MM.1S (cell line): ENCODE results near the gene TEKT2.

ENCODE experiments used
- DNase-seq: peaks from one replicate; pipeline ENCODE4 v3.0.0-alpha.2; 2015
- H2AFZ ChIP-seq: fragments of 300-600 bp; sonication (generic); 2 replicates; pipeline ENCODE4 v1.6.0; 2016; ENCODE audit warnings: antibody characterized with exemption, low read length
- H3F3A ChIP-seq: fragments of 300-600 bp; sonication (generic); 2 replicates; pipeline ENCODE4 v1.6.1; 2016; ENCODE audit warnings: mild to moderate bottlenecking, antibody characterized with exemption, low read length, moderate library complexity, mixed read lengths; ENCODE audit not compliant: insufficient read depth
- H3K27ac ChIP-seq: fragments of 300-600 bp; sonication (generic); 2 replicates; pipeline ENCODE4 v1.5.1; 2016; ENCODE audit warnings: mild to moderate bottlenecking, low read length
- H3K27me3 ChIP-seq: fragments of 300-600 bp; sonication (generic); replicated peaks from 2 replicates; pipeline ENCODE4 v1.6.0; 2016; ENCODE audit warnings: low read length; ENCODE audit not compliant: insufficient read depth
- H3K36me3 ChIP-seq: fragments of 300-600 bp; sonication (generic); replicated peaks from 2 replicates; pipeline ENCODE4 v1.6.1; 2016; ENCODE audit warnings: mild to moderate bottlenecking, low read length, mixed read lengths; ENCODE audit not compliant: insufficient read depth
- H3K4me1 ChIP-seq: fragments of 300-600 bp; sonication (generic); 2 replicates; pipeline ENCODE4 v1.6.1; 2016; ENCODE audit warnings: low read length, mixed read lengths
- H3K4me2 ChIP-seq: fragments of 300-600 bp; sonication (generic); 2 replicates; pipeline ENCODE4 v1.6.0; 2016; ENCODE audit warnings: low read depth, low read length
- H3K4me3 ChIP-seq: fragments of 300-600 bp; sonication (generic); 2 replicates; pipeline ENCODE4 v1.5.1; 2016; ENCODE audit warnings: low read length, mixed read lengths
- H3K79me2 ChIP-seq: fragments of 300-600 bp; sonication (generic); 2 replicates; pipeline ENCODE4 v1.6.1; 2016; ENCODE audit warnings: mixed run types, low read length, mixed read lengths
- H3K9ac ChIP-seq: fragments of 300-600 bp; sonication (generic); 2 replicates; pipeline ENCODE4 v1.6.1; 2016; ENCODE audit warnings: low read length, mixed read lengths
- H3K9me2 ChIP-seq: fragments of 300-600 bp; sonication (generic); replicated peaks from 2 replicates; pipeline ENCODE4 v1.6.1; 2016; ENCODE audit warnings: mild to moderate bottlenecking, low read length, mixed read lengths; ENCODE audit not compliant: insufficient read depth
- H3K9me3 ChIP-seq: fragments of 300-600 bp; sonication (generic); replicated peaks from 2 replicates; pipeline ENCODE4 v1.6.1; 2016; ENCODE audit warnings: mild to moderate bottlenecking, low read length, mixed read lengths; ENCODE audit not compliant: insufficient read depth
- H4K20me1 ChIP-seq: fragments of 300-600 bp; sonication (generic); 2 replicates; pipeline ENCODE4 v1.6.1; 2016; ENCODE audit warnings: mild to moderate bottlenecking, low read length, moderate library complexity, mixed read lengths; ENCODE audit not compliant: insufficient read depth
- EZH2 ChIP-seq: fragments of 300-600 bp; sonication (generic); optimal IDR thresholded peaks from 2 replicates; pipeline ENCODE3; 2017; ENCODE audit warnings: low read depth, mild to moderate bottlenecking, antibody characterized with exemption, low read length, mixed read lengths
- EZH2phosphoT487 ChIP-seq: fragments of 300-600 bp; sonication (generic); IDR thresholded peaks from 2 replicates; pipeline ENCODE4 v1.6.1; 2018; ENCODE audit warnings: antibody characterized with exemption, low read length
- TF ChIP-seq, protein P1 (sequence below): fragments of 300-600 bp; sonication (generic); IDR thresholded peaks from 2 replicates; pipeline ENCODE4 v1.5.1; 2016; ENCODE audit warnings: antibody characterized with exemption, low read length, mixed read lengths

The TEKT2 gene

DNA sequence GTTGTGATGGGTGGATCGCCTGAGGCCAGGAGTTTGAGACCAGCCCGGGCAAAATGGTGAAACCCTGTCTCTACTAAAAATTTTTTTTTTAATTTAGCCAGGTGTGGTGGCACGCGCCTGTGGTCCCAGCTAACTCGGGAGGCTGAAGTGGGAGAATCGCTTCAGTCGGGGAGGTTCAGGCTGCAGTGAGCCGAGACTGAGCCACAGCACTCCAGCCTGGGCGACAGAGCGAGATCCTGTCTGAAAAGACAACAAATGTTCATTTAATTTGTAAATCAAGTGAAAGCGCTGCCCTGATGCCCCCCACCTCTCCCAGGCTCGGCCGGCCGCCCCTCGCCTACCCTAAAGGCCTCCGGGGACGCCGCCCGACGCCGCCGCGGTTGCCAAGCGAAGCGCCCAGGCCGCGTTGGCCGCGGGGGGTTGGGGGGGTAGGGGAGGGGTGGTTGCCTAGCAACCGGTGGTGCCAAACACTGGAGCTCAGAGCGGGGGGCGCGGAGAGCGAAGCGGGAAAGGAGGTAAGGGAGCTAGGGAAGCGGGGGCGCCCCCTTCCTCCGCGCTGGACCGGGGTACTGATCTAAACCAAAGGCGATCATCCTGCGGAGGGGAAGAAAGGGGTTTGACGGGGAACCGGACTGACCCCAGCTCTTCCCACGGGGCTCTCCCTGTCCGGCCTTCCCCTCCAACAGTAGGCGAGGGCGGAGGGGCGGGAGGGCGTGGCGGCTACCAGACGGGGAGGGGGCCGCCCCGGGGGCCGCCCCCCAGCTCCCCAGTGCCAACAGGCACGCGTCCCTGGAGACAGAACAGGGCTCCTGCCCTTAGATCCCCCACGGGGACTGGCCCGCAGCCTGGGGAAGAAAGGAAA is at the start of gene TEKT2:
Gene TEKT2, plus strand, starts transcription at position 460 of the 862 bp plus-strand sequence. CDS start 828 bp downstream, outside the sequence.
- H3K9ac ChIP-seq = no peak within 1 kb of the TSS
- H2AFZ ChIP-seq = no peak within 1 kb of the TSS
- DNase-seq = no peak

DNA sequence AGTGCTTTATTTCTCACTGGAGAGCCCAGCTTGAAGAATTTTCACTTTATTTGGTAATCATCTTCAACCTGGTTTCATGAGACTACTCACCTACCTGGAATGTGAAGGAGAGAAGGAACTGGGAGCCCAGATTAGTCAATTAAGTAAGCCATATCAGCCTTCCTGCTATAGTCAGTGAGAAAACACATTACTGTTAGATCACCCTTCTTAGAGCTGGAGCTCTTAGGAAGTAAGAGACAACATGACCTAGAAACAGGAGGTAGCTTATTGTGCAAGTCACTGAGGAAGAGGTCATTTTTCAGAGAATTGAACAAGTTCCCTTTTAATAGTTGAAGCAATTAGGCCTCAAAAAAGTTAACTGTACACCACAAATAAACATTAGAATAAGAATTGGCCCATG is 49.2 kb upstream of the TEKT2 start:
- no peaks in the 10 kb centered on the region for H3K79me2 ChIP-seq
- no peak overlapping the region for H3K27ac ChIP-seq
- no peaks in the 10 kb centered on the region for H3F3A ChIP-seq
- H3K4me1 ChIP-seq = no peaks in the 10 kb centered on the region
- no peak for DNase-seq
- H3K36me3 ChIP-seq = no peaks in the 10 kb centered on the region
- no peaks in the 10 kb centered on the region for H3K27me3 ChIP-seq
- H3K4me2 ChIP-seq = no peak overlapping the region
- no peak for TF ChIP-seq EZH2
- TF ChIP-seq, protein P1, sequence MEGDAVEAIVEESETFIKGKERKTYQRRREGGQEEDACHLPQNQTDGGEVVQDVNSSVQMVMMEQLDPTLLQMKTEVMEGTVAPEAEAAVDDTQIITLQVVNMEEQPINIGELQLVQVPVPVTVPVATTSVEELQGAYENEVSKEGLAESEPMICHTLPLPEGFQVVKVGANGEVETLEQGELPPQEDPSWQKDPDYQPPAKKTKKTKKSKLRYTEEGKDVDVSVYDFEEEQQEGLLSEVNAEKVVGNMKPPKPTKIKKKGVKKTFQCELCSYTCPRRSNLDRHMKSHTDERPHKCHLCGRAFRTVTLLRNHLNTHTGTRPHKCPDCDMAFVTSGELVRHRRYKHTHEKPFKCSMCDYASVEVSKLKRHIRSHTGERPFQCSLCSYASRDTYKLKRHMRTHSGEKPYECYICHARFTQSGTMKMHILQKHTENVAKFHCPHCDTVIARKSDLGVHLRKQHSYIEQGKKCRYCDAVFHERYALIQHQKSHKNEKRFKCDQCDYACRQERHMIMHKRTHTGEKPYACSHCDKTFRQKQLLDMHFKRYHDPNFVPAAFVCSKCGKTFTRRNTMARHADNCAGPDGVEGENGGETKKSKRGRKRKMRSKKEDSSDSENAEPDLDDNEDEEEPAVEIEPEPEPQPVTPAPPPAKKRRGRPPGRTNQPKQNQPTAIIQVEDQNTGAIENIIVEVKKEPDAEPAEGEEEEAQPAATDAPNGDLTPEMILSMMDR = no peak
- TF ChIP-seq EZH2phosphoT487 = no peak
- no peaks in the 10 kb centered on the region for H3K9me3 ChIP-seq
- no peak overlapping the region for H3K4me3 ChIP-seq
- no peak overlapping the region for H2AFZ ChIP-seq
- H4K20me1 ChIP-seq = no peaks in the 10 kb centered on the region
- no peaks in the 10 kb centered on the region for H3K9me2 ChIP-seq
- no peak overlapping the region for H3K9ac ChIP-seq

More for the DNA sequence above, at the start of gene TEKT2:
- Histone ChIP-seq H3F3A (no peaks in the 10 kb centered on the region), H3K4me3 (no peak within 1 kb of the TSS), H4K20me1 (no peaks in the 10 kb centered on the region), H3K9me3 (no peaks in the 10 kb centered on the region), H3K4me2 (no peak within 1 kb of the TSS), H3K27ac (no peak within 1 kb of the TSS), H3K9me2 (no peaks in the 10 kb centered on the region), H3K79me2 (peaks cover 1% of the 10 kb centered on the region), H3K36me3 (no peaks in the 10 kb centered on the region), H3K4me1 (no peaks in the 10 kb centered on the region), H3K27me3 (no peaks in the 10 kb centered on the region)
- TF ChIP-seq, protein P1 = no peak
- TF ChIP-seq EZH2phosphoT487 = no peak
- no peak for TF ChIP-seq EZH2

GRCh38 chr1:36035154-36035553 is 48.7 kb upstream of the TEKT2 start:
- Histone ChIP-seq H3K9me2 (no peaks in the 10 kb centered on the region), H3K4me3 (no peak overlapping the region), H3K27me3 (no peaks in the 10 kb centered on the region), H3K36me3 (no peaks in the 10 kb centered on the region), H3K4me2 (no peak overlapping the region), H2AFZ (no peak overlapping the region), H3K9me3 (no peaks in the 10 kb centered on the region), H3K9ac (no peak overlapping the region), H4K20me1 (no peaks in the 10 kb centered on the region), H3K27ac (no peak overlapping the region), H3F3A (no peaks in the 10 kb centered on the region), H3K4me1 (no peaks in the 10 kb centered on the region), H3K79me2 (no peaks in the 10 kb centered on the region)
- no peak for DNase-seq
- TF ChIP-seq, protein P1 = no peak
- TF ChIP-seq EZH2 (no peak), EZH2phosphoT487 (no peak)
